HL-60 (cell line): ENCODE measurements around the gene JUNB.

ENCODE experiments used
- GABPA ChIP-seq: IDR thresholded peaks from 2 replicates; pipeline ENCODE4 v1.6.1; 2012; ENCODE audit warnings: low read depth
- POLR2AphosphoS5 ChIP-seq: IDR thresholded peaks from 2 replicates; pipeline ENCODE4 v1.6.1; 2012; ENCODE audit warnings: low read depth
- TF ChIP-seq, protein P1 (sequence below): IDR thresholded peaks from one replicate; pipeline ENCODE4 v1.5.1; 2011; ENCODE audit warnings: low read length, control low read depth, inconsistent platforms; ENCODE audit not compliant: insufficient read depth
- TF ChIP-seq, protein P2 (sequence below): IDR thresholded peaks from 2 replicates; pipeline ENCODE4 v1.6.1; 2012; ENCODE audit warnings: low read depth; ENCODE audit not compliant: insufficient replicate concordance

DNA sequence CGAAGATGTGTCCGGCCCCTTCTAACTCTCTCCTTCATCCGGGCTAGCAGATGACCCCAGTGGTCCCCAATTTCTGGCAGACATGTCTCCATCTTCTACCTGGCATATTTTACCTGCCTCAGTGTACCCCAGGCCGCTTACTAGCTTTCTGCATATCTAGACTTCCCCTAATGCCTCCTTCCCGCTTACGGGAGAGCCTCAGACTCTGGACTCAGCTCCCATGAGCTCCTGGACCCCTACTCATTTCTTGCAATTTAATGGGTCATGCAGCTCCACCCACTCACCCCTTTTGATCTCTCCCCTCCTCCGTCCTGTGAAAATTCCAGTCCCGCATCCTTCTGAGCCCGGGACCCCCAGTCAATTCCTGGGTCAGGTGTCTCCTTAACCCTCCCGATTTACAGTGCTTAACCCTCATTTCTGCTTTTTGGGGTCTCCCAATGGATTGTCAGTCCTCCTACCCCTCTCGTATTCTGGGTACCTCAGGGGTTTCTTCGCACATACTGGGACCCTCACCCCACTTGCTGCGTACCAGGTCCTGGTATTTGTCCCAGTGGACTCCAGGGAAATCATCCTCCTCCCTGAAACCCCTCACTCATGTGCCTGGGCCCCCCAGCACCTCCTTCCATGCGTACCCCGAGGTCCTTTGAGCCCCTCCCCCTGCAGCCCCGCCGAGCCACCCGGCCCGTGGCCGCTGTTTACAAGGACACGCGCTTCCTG is 500 bp upstream of the JUNB start:
- TF ChIP-seq, protein P1, sequence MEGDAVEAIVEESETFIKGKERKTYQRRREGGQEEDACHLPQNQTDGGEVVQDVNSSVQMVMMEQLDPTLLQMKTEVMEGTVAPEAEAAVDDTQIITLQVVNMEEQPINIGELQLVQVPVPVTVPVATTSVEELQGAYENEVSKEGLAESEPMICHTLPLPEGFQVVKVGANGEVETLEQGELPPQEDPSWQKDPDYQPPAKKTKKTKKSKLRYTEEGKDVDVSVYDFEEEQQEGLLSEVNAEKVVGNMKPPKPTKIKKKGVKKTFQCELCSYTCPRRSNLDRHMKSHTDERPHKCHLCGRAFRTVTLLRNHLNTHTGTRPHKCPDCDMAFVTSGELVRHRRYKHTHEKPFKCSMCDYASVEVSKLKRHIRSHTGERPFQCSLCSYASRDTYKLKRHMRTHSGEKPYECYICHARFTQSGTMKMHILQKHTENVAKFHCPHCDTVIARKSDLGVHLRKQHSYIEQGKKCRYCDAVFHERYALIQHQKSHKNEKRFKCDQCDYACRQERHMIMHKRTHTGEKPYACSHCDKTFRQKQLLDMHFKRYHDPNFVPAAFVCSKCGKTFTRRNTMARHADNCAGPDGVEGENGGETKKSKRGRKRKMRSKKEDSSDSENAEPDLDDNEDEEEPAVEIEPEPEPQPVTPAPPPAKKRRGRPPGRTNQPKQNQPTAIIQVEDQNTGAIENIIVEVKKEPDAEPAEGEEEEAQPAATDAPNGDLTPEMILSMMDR: no peak
- TF ChIP-seq GABPA (no peak), POLR2AphosphoS5 (no peak)
- TF ChIP-seq, protein P2, sequence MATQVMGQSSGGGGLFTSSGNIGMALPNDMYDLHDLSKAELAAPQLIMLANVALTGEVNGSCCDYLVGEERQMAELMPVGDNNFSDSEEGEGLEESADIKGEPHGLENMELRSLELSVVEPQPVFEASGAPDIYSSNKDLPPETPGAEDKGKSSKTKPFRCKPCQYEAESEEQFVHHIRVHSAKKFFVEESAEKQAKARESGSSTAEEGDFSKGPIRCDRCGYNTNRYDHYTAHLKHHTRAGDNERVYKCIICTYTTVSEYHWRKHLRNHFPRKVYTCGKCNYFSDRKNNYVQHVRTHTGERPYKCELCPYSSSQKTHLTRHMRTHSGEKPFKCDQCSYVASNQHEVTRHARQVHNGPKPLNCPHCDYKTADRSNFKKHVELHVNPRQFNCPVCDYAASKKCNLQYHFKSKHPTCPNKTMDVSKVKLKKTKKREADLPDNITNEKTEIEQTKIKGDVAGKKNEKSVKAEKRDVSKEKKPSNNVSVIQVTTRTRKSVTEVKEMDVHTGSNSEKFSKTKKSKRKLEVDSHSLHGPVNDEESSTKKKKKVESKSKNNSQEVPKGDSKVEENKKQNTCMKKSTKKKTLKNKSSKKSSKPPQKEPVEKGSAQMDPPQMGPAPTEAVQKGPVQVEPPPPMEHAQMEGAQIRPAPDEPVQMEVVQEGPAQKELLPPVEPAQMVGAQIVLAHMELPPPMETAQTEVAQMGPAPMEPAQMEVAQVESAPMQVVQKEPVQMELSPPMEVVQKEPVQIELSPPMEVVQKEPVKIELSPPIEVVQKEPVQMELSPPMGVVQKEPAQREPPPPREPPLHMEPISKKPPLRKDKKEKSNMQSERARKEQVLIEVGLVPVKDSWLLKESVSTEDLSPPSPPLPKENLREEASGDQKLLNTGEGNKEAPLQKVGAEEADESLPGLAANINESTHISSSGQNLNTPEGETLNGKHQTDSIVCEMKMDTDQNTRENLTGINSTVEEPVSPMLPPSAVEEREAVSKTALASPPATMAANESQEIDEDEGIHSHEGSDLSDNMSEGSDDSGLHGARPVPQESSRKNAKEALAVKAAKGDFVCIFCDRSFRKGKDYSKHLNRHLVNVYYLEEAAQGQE: no peak
